ENCODE data around the gene HLA-DOA.

HLA-DOA gene

DNA sequence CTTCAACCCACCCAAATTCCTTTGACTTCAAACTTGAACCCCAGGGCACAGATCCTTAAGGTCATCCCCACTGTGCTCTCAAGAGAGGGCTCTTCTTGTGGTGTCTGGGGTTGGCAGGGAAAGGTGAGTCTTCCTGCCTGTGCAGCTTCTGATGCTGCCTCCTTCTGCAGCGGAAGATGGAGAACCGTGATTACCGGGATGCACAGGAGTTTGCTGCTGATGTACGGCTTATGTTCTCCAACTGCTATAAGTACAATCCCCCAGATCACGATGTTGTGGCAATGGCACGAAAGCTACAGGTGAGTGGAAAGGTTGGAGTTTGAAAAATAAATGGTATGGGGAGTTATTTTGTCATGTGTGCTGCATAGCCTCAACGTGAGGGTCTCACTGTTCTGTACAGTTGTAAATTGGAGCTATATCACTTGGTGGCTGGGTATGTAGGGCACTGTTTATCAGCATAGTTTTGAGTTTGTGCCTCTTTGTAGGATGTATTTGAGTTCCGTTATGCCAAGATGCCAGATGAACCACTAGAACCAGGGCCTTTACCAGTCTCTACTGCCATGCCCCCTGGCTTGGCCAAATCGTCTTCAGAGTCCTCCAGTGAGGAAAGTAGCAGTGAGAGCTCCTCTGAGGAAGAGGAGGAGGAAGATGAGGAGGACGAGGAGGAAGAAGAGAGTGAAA is 32.0 kb downstream of the HLA-DOA start:
- DNase-seq: no peak

DNA sequence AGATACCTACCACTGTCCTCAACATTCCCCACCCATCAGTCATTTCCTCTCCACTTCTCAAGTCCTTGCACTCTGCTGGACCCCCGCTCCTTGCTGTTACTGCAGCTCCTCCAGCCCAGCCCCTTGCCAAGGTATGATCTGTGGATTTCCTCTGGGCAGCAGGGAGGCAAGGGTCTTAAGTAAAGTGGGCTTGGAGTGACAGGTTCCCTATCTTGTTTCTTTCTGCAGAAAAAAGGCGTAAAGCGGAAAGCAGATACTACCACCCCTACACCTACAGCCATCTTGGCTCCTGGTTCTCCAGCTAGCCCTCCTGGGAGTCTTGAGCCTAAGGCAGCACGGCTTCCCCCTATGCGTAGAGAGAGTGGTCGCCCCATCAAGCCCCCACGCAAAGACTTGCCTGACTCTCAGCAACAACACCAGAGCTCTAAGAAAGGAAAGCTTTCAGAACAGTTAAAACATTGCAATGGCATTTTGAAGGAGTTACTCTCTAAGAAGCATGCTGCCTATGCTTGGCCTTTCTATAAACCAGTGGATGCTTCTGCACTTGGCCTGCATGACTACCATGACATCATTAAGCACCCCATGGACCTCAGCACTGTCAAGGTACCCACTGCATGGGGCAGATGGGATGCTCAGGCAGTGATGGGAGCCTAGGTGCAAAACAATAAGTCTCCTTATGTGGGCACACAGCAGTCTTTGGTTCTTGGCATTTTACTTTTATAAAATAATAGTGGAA is 32.9 kb downstream of the HLA-DOA start:
- DNase-seq: no peak

DNA sequence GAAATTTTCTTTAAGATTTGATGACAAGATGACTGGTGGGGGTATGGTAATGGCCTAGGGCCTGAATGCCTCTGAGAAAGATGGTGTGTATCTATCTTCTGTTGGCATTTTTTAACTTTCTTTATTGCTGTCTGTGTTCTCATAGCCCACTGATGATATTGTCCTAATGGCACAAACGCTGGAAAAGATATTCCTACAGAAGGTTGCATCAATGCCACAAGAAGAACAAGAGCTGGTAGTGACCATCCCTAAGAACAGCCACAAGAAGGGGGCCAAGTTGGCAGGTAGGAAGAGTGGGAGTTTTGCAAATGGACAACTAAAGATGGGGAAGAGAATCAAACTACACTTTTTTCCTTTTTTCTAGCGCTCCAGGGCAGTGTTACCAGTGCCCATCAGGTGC is 33.5 kb downstream of the HLA-DOA start:
- DNase-seq: no peak

DNA sequence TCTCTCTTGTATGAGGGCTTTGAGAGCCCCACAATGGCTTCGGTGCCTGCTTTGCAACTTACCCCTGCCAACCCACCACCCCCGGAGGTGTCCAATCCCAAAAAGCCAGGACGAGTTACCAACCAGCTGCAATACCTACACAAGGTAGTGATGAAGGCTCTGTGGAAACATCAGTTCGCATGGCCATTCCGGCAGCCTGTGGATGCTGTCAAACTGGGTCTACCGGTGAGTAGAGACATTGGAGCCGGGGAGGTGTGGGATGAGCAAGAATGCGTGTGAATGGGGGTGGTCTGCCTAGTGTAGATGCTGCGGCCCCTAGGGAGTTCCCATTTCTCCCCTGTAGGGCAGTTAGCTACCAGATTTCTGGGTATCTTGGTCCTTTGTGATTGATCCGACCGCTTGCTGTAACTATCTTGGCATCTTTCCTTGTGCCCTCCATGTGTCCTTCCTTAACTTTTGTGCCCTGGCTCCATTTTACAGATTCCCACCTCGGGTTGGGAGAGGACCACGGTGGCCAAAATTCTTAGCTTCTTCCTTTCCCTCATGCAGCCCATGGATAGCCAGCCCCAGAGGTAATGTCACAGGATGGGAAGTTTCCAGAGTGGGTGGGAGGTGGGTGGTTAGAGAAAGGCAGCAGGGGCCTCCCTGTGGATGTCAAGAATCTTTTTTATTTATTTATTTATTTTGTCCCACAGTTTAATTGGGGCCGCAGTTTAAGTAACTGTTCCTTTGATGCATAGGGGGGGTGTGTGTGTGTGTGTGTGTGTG is 34.7 kb downstream of the HLA-DOA start:
- no peak for DNase-seq

DNA sequence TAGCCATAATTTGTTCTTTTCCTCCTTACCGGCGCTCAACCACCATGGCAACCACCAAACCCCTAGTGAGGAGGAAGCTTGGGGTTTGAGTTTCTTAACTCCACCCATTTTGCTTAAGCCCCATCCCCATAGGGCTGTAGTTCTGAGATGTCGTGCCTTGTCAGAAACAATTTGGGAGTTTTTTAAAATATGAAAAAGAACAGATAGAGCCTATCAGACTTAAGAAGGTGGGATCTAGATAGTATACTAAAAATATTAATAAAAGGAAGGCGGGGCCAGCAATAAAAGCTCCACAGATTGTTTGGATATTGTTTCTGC is 35.4 kb downstream of the HLA-DOA start:
- DNase-seq: no peak

DNA sequence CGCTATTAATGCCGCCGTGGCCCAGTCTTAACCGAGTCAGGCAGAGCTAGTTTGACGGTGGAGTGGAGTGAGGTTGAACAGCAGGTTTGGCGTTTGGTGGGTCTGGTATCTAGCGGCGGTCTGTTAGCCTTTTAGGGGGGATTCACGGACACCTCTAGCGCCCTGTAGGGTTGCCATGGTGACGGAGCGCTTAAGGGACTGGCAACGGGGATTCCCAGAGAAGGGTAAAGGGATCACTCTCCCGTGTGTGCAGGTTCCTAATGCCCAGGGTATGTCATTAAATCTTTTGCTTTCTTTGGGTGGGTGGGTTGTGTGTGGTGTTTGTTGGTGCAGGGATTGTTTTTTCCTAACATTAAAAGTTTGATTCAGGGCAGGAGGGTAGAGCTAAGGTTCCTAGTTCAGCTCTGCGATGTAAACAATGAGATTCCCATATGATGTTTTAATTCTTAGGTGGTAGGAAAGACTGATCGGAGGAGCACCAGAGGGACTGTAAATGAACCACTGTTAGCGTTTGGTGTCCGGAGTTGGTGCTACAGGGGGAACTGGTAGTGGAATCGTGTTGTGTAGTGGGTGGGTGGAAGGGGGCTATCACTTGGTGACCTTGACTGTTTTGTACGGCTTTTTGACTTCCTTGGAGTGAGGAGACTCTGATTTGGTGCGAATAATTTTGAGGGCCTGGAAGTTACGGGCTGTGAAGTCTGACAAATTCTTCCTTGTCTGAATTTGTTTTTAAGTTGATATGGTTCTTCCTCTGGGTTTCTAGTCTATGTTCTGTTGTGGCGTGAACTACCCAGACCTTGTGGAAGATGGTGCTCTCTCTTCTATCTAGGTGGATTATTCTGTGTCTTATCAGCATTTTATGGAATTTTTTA is 36.0 kb downstream of the HLA-DOA start:
- peak; percentile 78 for DNase-seq

DNA sequence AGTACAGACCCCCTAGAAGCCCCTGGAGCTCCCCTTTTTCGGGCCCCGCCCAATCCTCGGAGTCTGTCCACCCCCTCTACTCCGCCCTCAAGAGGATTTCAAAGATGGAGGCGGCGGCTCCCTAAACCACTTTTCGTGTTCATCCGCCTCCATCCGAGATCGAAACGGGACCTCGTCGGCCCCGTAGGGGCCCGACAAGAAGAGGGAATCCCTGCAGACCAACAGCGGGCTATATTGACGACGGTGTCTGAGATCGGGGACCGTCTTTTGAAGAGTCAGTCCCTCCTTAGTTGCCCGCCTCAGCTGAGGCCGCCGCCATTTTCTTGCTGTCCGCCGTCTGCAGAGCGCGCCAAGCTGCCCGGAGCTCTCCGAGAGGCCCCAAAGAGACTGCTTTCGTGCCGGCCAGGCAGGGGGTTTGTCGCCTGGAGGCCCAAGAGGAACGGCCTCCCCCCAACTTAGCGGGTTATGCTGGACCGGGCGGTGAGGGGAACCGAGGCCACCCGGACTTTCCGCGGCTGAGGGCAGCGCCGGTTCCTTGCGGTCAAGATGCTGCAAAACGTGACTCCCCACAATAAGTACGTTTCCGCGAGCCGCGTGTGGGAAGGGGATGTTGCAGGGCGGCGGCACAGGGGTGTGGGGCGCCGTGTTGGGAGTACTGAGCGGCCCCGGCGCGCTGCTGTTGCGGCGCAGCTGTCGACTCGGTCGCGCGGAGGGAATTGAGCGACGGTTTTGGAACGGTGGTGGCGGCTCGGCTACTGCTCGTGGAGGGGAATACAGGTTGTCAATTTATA is 36.8 kb downstream of the HLA-DOA start:
- peak; percentile 92 for DNase-seq

DNA sequence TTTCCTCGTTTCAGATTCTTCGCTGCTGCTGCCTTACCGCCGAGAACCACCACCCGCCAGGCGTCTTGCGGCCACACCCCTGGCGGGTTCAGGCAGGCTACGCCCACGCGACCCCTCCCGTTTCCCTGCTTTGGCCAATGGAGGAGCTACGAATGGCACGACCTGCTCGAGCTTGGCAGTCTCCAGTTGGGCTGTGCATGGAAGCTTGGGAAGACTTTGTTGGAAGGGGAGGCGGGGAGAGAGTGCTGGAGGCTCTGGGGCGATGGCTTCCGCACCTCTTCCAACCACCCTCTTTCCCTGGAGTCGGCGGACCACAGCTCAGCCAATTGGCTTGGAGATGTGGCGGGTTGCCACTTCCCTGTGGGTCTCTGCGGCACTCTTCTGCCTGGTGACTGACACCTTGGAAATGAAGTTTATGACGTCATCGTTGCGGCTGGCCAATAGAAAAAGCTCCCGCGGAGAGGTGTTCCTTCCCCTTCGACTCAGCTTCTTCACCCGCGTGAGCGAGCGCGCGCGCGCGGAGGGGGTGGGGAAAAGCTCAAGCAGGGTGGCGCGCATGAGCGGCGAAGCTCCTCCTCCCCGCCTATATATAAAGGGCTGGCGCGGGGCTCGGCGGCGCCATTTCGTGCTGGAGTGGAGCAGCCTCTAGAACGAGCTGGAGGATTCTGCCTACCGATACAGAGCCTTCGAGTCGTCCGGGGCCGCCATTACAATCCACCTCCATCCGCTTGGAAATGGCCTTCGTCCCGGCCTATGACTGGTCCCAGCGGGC is 37.6 kb downstream of the HLA-DOA start:
- peak; percentile 100 for DNase-seq

DNA sequence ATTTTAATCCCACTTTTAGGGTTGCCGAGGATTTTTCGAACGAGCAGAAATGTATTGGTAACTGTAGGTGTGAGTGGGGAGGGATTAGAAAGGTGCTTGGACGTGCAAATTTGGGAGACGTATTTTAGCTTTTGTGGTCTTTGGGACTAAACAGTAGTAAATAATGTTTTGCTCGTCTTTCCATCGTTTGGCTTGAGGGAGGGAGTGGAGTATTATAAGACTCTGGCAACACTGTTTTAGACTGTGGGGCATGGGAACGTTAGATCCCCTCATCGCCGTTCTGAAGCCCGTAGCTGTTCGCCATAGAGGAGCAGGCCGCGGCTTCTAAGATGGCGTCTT is 38.2 kb downstream of the HLA-DOA start:
- DNase-seq: no peak

DNA sequence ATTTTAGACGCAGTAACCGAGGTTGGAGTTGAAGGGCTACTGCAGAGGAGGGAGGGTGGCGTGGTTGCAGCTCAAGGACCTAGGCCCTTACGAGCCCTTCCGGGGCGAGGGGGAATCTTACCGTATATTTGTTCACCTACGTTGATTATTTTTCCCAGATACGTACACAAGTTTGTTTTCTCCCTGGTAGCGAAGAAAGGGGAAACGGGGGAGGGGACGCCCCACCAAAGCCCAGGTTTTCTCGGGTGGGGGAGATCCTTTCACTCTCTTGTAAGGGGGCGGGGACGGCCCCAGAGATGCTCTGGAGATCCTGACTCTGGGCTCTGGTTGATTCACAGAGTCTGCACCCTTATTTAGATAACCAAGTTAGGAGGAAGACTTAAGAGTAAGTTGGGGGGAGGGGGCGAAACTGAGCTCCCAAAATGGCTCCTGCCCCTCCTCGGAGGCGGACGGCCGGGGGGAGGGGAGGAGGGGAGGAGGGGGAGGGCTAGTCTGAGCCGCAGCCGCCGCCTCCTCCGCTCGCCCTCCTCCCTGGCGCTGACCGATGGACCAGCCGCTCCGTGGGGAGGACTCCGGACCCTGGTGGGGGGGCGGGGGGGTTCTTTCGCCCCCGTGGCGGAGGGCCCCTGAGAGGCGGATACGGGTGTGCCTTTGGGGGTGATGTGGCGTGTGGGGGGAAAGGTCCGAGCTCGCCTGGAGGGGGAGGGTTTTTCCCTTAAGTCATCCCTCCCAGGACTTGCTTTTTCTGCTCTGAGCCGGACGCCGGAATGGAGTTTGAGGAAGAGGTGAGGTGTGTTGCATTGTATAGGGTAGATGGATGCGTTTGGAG is 38.8 kb downstream of the HLA-DOA start:
- peak; percentile 90 for DNase-seq

DNA sequence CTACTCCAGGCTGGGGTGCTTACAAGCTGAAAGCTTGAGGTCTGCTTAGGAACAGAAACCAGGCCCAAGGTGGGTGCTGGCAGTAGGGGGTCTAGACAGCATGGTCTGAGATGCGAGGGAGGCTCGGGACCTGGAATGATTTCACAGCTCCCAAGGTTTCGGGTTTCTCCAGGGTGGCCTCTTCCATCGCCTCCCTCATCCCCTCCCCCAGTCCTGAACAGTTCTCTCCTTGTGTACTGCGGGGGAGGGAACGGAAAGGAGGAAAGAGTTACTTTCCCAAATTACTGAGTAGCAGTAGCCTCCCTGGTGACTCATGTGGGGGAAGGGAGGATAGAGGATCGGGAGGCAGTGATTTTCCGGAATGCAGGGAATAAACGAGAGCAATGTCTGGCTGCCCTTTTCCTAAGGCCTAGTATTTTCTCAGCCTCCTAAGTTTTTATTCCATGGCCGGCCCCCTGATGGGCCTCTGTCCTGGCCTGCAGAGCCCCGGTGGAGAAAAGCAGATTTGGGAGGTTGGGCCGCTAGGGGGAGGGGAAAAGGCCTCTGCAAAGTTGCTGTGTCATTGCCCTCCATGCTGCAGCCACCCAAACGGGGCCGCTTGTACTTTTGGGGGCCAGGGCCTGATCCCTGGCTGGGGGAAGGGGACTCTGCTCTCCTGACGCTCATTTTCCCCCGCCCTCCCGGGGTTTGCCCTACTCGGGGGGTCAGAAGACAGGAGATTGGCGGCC is 39.5 kb downstream of the HLA-DOA start:
- peak; percentile 90 for DNase-seq

DNA sequence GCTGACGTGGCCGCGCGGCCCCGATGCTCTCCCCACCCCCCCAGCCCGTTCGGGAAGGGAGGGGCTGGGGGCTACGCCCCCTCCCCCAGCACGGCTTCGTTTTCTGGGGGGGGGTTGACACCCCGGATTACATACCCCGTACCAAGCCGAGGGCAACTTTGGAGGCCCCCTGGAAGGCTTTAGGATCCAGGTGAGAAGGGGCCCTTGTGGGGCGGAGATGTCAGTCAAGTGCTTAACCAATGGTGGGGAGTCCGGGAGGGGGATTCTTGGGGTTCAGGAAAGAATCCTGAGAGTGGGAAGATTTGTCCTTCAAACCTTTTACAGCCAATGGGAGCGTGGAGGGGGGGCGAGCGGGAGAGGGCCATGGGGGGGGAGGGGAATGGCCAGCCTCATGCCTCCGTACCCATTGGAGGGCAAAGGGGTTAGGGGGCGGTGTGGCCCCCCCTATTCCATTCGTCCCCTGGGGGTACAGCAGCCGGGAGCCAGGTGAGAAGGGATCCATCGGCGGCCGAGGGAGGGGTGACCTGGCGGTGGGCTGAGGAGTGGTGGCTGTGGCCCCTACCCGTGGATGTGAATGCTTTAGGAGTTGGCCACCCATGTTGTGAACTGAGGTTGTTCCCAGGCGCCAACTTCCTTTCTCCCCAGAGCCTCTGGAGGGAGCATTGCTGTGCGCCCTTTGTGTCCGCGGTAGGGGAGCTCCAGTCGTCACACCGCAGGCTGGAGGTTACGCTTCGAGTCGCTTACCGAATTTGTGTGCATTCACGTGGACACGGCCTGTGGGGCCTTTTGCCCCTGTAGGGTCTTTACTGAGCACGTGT is 40.3 kb downstream of the HLA-DOA start:
- DNase-seq: peak; percentile 87

DNA sequence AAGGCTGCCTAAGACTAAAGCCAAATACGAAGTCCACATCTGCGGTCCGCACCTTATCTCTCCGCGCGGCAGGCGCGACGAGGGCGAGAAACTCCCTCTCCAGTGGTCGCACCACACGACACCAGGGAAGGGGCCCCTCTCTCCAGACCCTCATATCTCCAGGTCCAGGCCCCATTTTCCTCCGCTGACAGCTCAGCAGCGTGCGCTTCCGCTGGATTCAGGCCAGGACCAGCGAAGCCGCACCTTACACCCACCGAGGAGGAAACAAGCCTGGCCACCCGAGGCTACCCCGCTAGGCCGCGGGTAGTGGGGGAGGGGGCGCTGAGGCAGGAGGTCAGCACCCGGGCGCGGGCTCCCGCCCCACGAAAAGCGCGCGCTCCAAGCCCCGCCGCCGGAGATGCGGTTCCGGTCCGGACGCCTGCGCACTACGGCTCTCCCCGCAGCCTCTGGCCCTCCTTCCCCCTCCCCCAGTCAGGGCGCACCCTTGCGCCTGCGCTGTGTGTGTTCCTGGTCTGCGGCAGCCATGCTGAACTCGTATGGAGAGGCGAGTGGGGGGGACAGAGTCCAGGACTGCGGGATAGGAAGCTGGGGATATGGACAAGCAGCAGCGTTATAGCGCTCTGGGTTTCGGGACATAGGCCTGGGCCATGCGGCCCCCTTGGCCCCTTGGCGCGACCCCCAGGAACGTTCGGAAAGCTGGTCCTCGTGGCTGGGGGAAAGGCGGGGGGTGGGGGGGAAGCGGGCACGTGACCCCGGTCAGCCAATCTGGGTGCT is 41.1 kb downstream of the HLA-DOA start, which contains the start of gene BRD2:
Gene BRD2 (plus strand): TSS at position 502 of the 774 bp plus-strand sequence. CDS start 4,305 bp downstream, outside the sequence.
- DNase-seq: peak; percentile 98

DNA sequence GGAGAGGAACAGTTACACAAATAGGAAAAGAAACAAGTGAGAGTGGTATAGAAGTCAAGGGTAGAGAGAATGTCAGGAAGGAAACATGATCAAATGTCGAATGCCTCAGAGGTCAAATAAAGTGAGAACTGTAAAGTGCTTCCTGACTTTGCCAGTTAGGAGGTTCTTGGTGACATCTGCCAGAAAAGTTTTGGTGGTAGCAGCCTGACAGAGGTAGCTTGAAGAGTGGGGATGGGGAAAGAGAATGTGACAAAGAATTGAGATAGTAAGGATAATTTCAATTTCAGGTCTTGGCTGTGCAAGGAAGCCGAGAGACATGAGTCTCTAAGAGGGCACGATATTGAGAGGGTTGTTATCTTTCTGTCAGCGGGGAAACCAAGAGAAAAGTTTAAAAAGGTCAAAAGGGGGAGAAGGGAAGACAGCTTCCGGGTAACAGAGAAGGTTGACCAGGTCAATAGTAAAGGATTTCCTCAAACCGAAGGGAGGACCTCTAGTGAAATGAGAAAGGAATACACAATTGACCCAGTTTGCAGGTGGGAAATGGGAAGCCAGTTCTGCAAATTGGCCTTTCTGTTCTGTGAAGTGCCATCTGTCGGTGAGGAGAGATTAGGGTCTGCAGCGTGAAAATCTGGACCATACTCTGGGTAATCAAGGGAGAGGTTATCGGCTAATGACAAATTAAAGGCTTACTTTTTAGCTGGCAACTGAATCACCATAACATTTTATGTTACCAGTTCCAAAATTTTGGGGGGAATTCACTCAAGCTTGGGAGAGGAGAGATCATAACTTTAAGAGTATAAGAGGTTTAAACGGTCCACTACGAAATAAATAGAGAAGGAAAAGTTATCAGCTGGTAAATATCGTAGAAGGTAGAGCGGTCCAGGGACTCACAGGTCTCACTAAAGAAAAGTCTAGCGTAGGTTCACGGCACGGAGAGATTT is 42.0 kb downstream of the HLA-DOA start:
- peak; percentile 72 for DNase-seq

DNA sequence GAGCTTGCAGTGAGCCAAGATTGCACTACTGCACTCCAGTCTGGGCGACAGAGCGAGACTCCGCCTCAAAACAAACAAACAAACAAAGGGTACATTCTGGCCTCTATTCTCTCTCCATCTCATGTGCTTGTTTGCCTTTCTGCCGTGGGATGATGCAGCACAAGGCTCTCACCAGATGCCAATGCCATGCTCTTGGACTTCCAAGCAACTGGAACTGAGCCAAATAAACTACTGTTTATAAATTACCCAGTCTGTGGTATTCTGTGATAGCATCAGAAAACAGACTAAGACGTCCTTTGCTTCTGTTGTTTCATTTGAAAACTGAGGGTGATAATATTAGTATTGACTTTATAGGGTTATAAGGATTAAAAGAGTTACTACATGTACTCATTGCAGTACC is 44.6 kb downstream of the HLA-DOA start:
- DNase-seq: no peak

DNA sequence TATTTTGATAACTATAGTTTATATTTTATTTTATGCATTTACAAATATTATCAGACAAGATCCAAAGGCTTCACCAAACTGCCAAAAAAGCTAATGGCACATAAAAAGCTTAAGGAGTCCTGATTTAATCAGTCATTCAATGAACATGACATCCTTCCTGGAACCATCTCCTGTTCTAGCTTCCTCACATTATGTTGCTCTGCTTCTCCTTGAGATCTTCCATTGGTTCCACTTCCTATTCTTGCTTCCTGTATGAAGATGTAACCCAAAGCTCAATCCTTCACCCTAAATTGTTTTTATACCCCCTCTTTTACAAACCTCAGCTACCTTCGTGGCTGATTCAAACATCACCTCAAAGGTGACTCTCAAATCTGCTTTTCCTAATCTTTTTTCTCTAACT is 45.5 kb downstream of the HLA-DOA start:
- DNase-seq: no peak

All from retina (tissue), 1 donor.